HG03460 (cell line): ENCODE measurements around the gene LOXL1.
"Not testable (repeated sequence)": the region's sequence is repeated elsewhere in the genome, so short reads cannot be mapped to it uniquely, and the experiment has no call there.

ENCODE experiments used
- ATAC-seq: cut with Tn5 transposase; IDR thresholded peaks from one replicate; pipeline ENCODE4 v1.9.1; 2021; ENCODE audit not compliant: unreplicated experiment

LOXL1 gene

DNA sequence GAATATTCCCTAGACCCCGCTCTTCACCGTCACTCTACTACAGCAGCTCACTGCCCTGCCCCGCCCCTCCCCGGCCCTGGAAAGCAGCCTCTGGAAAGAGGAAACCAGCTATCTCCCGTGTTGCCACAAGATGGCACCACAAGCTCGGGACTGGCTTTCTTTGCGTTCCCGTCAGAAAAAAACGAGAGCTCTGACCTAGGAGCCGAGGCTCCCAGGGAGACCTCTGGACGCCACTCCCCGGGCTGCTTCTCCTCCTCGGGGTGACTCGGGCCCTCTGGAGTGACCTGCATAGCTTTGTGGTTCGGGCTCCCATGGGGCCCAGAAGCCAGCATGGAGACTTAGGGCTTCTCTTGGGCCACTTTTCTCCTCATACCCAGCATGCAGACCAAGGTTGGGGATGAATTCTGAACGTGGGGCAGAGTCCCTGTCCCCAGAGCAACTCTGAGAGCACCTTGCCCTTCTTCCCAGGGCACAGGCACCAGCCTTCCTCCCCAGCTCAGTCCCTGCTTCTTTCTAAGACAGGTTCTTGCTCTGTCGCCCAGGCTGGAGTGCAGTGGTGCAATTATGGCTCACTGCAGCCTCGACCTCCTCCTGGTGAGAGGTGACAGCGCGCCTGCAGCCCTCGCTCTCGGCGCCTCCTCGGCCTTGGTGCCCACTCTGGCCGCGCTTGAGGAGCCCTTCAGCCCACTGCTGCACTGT, 46.9 kb downstream of the LOXL1 start:
- ATAC-seq, result no peak

DNA sequence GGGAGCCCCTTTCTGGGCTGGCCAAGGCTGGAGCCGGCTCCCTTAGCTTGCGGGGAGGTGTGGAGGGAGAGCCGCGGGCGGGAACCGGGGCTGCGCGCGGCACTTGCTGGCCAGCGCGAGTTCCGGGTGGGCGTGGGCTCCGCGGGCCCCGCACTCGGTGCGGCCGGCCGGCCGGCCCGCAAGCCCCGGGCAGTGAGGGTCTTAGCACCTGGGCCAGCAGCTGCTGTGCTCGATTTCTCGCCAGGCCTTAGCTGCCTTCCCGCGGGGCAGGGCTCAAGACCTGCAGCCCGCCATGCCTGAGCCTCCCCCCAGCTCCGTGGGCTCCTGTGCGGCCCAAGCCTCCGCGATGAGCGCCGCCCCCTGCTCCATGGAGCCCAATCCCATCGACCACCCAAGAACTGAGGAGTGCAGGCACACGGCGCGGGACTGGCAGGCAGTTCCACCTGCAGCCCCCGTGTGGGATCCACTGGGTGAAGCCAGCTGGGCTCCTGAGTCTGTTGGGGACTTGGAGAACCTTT, 47.5 kb downstream of the LOXL1 start:
- not testable (repeated sequence) for ATAC-seq

- ATAC-seq, result not testable (repeated sequence)
Observed at GRCh38 chr15:73975440-73976125, 49.3 kb downstream of the LOXL1 start.

GRCh38 chr15:73978896-73979295, 52.6 kb downstream of the LOXL1 start:
- ATAC-seq, result no peak

- no peak for ATAC-seq
Observed at GRCh38 chr15:73979636-73980035, 53.4 kb downstream of the LOXL1 start.

GRCh38 chr15:73981761-73982221, 55.5 kb downstream of the LOXL1 start:
- ATAC-seq, result no peak

- ATAC-seq, result no peak
Observed at GRCh38 chr15:73982222-73982962, 56.1 kb downstream of the LOXL1 start.

GRCh38 chr15:73983211-73983727, 57.0 kb downstream of the LOXL1 start:
- no peak for ATAC-seq

DNA sequence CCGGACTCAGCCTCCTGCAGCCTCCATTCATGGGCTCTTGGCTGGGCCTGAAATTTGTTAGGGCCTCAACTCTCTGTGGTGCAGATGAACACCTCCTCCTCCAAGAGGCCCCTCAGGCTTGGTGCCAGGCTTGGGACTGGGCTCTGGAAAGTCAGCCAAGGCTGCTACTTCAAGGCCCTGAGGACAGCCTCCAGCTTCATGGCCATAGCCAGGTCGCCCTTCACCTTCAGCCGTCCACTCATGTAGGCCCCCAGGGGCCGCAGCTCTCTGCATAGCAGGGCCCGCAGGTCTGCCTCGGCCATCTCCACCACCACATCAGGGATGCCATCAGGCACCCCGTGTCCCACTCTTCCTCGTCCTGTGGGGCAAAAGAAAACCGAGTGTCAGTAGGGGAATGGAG, 57.5 kb downstream of the LOXL1 start:
- ATAC-seq, result no peak

DNA sequence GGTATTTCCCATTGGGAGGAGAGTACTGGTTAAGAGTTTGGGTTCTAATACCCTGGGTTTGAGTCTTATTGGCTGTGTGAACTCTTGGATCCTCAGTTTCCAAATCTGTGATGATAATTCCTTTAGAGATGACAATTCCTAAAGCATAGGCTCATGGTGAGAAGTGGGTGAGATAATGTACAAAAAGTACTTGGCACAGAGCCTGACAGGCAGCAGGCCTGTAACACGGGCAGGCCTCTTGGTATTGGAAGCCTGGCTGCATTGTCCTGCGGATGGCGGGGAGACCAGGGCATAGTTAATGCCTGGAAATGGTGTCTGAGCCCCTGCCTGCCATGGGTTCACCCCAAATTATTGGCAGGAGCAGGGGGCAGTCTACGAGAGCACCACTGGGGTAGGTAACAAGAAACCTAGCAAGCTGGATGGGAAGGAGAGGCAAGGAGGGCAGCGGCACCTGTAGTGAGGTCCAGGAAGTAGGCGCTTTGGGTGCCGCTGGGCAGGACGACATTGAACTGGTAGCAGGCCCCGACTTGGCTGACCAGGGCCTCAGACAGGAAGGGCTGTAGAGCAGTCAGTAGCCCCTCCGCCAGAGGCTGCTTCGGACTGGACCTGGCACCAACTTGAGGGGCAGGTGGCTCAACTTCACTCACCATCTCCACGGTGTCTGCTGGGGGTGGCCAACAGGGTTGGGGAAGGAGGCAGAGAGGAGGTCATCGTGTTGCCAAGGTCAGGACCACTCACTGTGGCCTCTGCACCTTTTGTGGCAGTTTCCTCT, 58.1 kb downstream of the LOXL1 start:
- no peak for ATAC-seq

DNA sequence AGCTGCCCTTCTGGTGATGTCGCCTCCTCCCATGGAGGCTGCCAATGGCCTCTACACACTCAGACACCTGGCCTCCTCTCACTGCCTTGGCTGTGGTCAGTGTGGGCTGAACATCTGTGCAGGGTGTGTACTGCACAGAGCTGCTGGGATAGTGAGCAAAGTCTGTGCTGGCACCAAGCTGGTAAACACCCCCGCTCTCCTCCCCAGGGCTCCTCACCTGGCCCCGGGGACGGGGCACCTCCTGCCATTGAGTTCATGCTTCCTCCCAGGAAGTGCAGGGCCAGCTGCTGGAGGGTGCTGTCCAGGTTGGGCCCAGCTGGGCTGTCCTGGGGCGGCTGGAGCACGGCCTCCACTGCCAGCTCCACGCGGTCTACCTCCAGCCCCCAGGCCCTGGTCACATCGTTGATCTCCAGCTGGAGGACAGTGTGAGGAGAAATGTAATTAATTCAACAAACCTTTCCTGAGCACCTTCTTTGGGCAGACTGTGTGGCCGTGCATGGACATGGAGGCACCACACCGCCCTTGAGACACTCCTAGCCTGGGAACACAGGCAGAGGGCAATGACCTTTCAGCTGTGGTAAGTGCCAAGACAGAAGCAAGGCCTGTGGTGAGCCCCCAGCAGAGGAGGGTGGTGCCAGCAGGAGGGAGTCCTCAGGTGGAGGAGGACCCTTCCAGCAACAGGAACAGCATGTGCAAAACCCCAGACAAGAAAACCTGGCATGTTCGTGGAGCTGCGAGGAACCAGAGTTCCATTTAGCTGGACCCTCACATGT, 59.0 kb downstream of the LOXL1 start:
- ATAC-seq, result no peak

- ATAC-seq, result no peak
Observed at GRCh38 chr15:73986055-73986775, 60.0 kb downstream of the LOXL1 start.

- ATAC-seq, result no peak
Observed at GRCh38 chr15:73986776-73987056, 60.5 kb downstream of the LOXL1 start.

DNA sequence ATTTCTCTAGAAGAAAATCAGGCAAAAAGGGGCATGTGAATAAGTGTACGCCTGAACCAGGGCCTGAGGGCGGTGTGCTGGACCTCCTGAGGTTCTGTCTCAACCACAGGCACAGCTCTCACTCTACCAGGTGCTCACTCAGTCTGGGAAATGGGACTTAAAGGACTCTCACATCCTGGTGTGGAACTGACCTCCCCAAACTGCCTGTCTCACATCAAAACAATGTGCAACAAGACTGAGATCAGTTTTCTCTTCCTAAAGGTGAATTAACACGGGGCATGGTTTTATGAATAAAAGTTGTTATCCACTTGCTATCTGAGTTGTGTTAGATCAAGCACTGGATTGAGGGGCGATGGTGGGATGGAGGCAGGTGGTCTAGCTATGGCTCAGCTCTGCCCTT, 61.0 kb downstream of the LOXL1 start:
- ATAC-seq, result no peak

GRCh38 chr15:73987681-73988444, 61.6 kb downstream of the LOXL1 start:
- ATAC-seq, result no peak

DNA sequence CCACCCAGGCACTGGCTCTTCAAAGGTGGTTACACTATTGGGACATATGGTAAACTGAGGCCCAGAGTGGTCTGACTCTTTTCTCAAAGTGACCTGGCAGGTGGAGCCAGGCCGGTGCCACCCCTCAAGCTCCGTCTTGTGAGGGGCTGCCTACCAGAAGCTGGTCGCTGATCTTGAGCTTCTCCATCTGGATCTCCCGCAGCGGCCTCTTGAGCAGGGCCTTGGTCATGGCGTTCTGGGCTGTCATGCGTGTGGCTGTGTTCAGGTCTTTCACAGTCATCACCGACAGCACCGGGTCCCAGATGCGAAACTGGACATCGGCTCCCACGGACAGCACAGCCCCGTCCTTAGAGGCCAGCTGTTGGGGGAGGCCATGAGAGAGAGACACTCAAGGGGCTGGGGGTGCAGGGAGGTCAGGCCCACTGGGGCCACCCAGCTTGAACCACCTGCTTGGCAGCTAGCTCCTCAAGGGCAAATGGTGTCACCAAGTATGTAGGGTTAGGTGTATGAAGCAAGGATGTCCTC, 62.2 kb downstream of the LOXL1 start:
- ATAC-seq, result no peak

- no peak for ATAC-seq
Observed at GRCh38 chr15:73989001-73989798, 62.9 kb downstream of the LOXL1 start.
